Activated T-cell treated with anti-CD3 and anti-CD28 coated beads, Interleukin-2, amount 50 U/mL, for 48 hours (primary cell): ENCODE measurements around the gene KRTAP2-4.
"Not testable (repeated sequence)": the region's sequence is repeated elsewhere in the genome, so short reads cannot be mapped to it uniquely, and the experiment has no call there.

ENCODE experiments used
- DNase-seq, 2 experiments: peaks; one replicate each; pipeline ENCODE4 v3.0.0-alpha.2; 2020

The KRTAP2-4 gene

GRCh38 chr17:41071606-41072360 lies 6.1 kb upstream of the KRTAP2-4 start:
- no peak for DNase-seq

DNA sequence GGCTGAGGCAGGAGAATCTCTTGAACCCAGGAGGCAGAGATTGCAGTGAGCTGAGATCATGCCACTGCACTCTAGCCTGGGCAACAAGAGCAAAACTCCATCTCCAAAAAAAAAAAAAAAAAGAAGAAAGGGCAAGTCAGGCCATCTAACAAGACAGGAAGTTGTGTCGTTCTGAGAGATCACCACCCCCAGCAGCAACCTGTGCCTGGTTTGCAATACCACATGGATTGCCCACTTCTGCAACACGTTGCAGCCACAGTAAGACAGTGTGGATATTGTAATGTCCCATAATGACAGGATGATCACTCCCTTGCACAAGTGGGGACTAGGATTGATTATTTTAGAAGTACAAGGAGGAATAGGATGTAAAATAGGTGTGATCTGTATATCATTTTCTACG lies 3.4 kb upstream of the KRTAP2-4 start:
- DNase-seq: no peak

GRCh38 chr17:41067281-41067680 lies 1.6 kb upstream of the KRTAP2-4 start:
- no peak for DNase-seq

- not testable (repeated sequence) for DNase-seq
Measured at GRCh38 chr17:41065016-41065689, 526 bp downstream of the KRTAP2-4 start.

- no peak for DNase-seq
Measured at GRCh38 chr17:41064301-41064700, 1.4 kb downstream of the KRTAP2-4 start.

GRCh38 chr17:41063449-41063848 lies 2.2 kb downstream of the KRTAP2-4 start:
- DNase-seq: no peak

GRCh38 chr17:41061964-41062363 lies 3.7 kb downstream of the KRTAP2-4 start:
- no peak for DNase-seq

GRCh38 chr17:41060052-41060604 lies 5.6 kb downstream of the KRTAP2-4 start, which contains the start of gene KRTAP2-3:
KRTAP2-3 (minus strand) TSS chr17:41060114; CDS start chr17:41060050, 64 bp downstream.
- DNase-seq: no peak

DNA sequence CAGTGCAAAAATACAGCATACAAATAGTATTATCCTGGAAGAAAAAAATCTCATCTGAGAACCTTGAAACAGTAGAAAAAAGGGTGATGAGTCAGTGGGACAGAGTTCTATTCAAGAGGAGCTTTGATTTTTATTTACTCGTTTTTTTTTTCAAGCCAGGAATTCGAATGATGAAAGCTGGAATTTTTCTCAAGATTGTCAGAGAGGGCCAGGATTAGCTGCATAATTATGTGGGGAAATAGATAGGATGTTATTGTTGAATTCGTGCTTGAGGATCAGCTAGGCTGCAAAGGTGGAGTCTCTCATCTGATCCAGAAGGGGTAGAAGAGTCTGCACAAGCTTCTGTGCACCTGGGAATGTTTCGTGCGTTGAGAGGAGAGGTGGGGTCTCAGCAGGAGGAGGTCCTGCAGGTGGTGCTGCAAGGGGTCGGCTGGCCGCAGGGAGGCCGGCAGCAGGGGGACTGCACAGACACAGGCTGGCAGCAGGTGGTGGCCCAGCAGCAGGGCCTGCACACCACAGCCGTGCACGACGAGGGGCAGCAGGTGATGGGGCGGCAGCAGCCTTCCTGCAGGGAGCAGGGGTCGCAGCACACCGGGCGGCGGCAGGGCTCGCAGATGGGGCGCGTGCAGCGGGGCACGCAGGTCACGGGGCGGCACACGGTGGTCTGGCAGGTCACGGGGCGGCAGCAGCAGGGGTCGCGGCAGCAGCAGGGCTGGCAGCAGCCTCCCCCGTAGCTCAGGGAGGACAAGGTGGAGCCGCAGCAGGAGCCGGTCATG lies 6.2 kb downstream of the KRTAP2-4 start:
- DNase-seq: not testable (repeated sequence)

DNA sequence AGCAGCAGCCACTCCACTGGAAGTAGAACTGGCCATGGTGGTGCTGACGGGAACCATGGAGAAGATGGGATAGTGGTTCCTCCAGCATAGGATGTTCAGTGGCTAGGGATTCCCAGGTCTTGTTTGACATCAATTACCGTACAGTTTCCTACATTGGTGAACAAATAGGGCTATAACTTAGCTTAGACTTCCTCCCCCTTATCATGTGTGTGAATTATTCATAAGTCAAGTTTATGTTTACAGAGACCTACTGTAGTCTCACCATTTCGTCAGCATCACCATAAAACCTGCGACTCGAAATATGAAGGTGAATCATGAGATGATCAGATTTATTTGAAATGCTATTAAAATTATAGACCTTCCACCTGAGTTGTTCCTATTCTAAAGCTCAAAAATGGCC lies 6.9 kb downstream of the KRTAP2-4 start:
- no peak for DNase-seq

- DNase-seq: no peak
Measured at GRCh38 chr17:41057547-41057946, 8.1 kb downstream of the KRTAP2-4 start.

DNA sequence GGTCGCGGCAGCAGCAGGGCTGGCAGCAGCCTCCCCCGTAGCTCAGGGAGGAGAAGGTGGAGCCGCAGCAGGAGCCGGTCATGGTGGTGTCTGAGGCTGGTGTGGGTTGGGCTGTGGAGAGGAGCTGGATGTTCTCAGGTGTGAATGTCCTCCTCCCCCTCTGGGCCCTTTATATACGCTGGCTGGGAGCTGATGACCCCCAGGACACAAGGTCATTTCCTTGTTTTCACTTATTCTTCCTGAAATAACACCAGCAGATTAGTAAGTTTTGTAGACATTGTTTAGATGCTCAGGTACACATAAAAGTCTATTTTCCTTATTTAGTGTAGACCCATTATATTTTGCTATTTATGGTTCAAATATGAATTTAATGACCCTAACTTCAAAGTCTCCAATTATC lies 10.5 kb downstream of the KRTAP2-4 start, which contains the start of gene KRTAP2-2:
Gene KRTAP2-2, minus strand, starts transcription at position 101 of the 400 bp plus-strand sequence. Its CDS starts 19 bp downstream, at position 82.
- not testable (repeated sequence) for DNase-seq

DNA sequence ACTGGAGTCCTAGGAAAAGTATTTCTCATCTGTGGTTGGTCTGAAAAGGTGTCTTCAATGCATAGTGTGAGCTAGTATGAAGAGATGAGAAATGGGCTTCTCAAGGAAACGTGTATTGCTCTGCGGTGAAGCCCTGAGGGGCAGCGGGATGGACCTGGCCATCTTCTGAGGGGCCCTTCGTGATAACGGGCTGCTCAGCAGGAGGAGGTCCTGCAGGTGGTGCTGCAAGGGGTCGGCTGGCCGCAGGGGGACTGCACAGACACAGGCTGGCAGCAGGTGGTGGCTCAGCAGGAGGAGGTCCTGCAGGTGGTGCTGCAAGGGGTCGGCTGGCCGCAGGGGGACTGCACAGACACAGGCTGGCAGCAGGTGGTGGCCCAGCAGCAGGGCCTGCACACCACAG lies 11.1 kb downstream of the KRTAP2-4 start:
- DNase-seq: not testable (repeated sequence)

DNA sequence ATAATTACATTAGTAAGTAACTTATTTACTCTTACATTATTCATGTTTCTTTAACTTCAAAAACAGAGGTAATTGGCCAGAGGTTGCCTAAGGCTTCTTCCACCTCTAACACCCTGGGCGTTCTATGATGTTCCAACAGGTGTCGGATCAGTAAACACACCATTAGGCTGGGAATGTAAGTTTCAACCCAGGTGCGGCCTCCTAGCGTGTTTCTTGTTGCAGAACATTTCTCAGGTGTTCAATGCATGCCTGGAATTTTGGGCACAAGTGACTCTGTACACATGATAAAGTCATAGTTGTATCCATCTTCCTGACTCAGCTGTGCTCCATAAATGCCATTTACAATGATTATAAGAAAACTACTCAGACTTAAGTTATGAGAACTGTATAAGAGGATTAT lies 11.7 kb downstream of the KRTAP2-4 start:
- no peak for DNase-seq

- no peak for DNase-seq
Measured at GRCh38 chr17:41052566-41052965, 13.1 kb downstream of the KRTAP2-4 start.

- no peak for DNase-seq
Measured at GRCh38 chr17:41049110-41049509, 16.6 kb downstream of the KRTAP2-4 start.

DNA sequence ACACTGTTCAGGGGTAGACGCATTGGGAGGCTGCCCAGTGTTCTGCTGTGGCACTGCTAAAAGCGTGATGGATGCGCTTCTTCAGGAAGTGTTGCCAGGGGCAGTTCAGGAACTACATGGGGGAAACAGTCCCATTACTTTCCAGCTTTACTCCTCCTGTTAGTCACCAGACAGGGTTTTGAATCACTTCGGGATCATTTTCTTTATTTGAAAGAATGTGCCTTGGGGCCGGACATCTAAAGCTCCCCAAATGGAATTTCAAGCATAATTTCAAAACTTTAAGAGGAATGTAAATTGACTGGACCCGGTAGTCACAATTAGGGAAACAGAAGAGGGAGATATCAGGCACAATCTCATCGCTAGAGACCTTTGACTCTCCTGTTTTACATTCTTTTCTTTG lies 17.2 kb downstream of the KRTAP2-4 start:
- DNase-seq: no peak

DNA sequence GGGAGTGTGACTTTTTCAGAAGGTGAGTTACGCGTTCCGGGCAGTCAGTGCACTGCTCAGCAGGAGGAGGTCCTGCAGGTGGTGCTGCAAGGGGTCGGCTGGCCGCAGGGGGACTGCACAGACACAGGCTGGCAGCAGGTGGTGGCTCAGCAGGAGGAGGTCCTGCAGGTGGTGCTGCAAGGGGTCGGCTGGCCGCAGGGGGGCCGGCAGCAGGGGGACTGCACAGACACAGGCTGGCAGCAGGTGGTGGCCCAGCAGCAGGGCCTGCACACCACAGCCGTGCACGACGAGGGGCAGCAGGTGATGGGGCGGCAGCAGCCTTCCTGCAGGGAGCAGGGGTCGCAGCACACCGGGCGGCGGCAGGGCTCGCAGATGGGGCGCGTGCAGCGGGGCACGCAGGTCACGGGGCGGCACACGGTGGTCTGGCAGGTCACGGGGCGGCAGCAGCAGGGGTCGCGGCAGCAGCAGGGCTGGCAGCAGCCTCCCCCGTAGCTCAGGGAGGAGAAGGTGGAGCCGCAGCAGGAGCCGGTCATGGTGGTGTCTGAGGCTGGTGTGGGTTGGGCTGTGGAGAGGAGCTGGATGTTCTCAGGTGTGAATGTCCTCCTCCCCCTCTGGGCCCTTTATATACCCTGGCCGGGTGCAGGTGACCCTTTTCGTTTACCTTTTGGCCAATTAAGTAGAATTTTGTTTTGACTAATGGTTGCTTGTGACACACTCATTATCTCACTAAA lies 18.8 kb downstream of the KRTAP2-4 start, which contains the start of gene KRTAP2-1:
Gene KRTAP2-1, minus strand, starts transcription at position 582 of the 731 bp plus-strand sequence. Its CDS starts 49 bp downstream, at position 533.
- not testable (repeated sequence) for DNase-seq

- no peak for DNase-seq
Measured at GRCh38 chr17:41042953-41043352, 22.7 kb downstream of the KRTAP2-4 start.

GRCh38 chr17:41040783-41041571 lies 24.7 kb downstream of the KRTAP2-4 start, which contains the start of gene KRTAP1-1:
KRTAP1-1 (minus strand) TSS chr17:41041450; CDS start chr17:41041397, 53 bp downstream.
- DNase-seq: not testable (repeated sequence)

DNA sequence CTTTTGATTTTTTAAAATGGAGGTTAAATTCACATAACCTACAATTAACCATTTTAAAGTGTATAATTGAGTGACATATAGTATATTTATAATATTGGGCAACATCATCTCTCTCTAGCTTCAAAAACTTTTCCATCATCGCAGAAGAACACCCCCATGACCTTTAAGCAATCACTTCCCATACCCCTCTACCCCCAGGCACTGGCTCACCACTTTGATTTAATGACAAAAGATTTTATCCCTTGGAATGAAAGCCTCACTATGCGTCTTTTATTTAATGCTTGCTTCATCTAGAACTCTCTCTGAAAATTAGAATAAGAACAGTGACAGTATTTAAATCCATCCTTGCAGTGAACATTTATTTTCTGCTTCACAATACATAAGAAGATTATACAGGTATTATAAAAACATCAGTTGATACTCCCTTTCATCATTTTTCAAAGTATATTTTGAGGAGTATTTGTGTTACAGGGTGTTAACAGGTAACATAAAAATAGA lies 27.8 kb downstream of the KRTAP2-4 start:
- no peak for DNase-seq
